AG09309 (cell line): Measurements from ENCODE around the gene SNX21.
A peak's percentile ranks its signal among the peaks of the same experiment; 100 is the strongest.

ENCODE experiments used
- DNase-seq: peaks from one replicate; pipeline ENCODE4 v3.0.0-alpha.2; 2010; ENCODE audit warnings: low read depth
- H3K4me3 ChIP-seq: 2 replicates; pipeline ENCODE4 v1.5.1; 2011; ENCODE audit warnings: mild to moderate bottlenecking, low read depth, low read length, moderate library complexity; ENCODE audit not compliant: control insufficient read depth
- CTCF ChIP-seq: IDR thresholded peaks from 2 replicates; pipeline ENCODE4 v1.5.1; 2011; ENCODE audit warnings: mild to moderate bottlenecking, low read depth, low read length, inconsistent platforms; ENCODE audit not compliant: insufficient read depth, control insufficient read depth; ENCODE audit errors: missing control alignments

Gene SNX21

DNA sequence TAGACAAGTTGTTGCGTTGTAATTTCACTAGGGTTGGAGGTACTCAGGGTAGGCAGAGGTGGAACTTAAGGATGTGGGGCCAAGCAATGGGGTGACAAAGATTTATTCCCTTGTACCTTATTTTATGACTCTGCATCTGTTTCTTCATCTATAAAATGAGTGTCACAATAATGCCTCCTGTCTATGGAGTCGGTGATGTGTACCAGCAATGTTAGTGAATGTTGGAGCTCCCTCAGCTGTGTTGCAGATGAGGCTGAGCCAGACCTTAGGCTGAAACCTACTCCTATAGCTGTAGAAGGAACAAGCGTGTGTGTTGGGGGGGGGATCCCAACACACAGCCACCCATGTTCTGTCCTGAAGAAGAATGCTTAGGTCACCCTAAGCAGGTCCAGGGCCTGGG is 16.6 kb upstream of the SNX21 start:
- H3K4me3 ChIP-seq, result no peak overlapping the region
- TF ChIP-seq CTCF, result no peak
- DNase-seq, result no peak

DNA sequence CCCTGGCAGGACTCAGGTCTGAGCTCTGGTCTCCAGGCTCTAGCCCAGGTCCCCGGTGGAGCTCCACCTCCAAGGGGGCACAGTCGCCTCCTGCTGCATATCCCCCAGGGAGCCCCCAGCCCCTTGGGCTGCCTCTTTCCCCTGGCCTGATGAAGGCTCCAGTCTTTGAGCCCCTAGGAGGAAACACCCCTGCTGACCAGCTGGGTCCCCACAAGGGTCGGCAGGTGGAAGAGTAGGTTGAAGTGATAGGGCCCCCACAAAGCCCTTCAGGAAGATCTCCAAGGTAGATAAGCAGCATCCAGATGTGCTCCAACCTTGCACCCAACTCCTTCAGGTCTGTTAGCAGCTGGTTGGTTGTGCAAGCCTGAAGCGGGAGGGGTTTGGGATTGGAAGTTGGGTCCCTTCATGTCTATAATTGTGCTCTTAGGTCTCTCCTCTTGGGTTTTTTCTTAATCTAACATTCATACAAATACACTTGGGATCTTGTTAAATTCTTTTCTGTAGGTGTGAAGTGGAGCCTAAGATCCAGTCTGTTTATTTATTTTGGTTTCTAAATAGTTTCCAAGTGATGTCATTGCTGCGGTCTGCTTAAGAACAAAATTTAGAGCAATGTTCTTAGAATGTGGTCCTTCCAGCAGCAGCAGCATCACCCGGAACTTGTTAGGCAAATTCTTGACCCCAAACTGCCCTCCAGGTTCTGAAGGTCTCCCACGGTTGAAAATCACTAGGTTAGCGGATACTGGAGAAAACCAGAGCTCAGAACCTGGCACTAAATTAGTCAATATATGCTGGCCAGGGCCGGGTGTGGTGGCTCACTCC is 16.0 kb upstream of the SNX21 start:
- peak; percentile 51 for DNase-seq
- TF ChIP-seq CTCF, result no peak
- no peak overlapping the region for H3K4me3 ChIP-seq

- no peak for TF ChIP-seq CTCF
- DNase-seq, result no peak
- no peak overlapping the region for H3K4me3 ChIP-seq
Measured at GRCh38 chr20:45818239-45818638, 15.4 kb upstream of the SNX21 start.

DNA sequence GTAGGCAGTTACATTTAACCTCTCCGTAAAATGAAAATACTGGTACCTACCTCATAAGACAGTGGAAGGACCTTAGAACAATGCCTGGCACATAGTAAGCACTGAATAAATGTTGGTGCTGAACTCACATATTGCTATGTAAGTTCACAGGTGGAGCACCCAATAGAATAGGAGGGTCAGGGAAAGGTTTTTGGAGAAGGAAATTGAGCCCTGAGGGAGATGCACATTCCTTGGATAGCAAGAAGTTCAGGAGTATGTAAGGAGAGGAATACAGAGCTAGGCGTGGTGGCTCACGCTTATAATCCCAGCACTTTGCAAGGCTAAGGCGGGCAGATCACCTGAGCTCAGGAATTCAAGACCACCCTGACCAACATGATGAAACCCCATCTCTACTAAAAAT is 14.1 kb upstream of the SNX21 start:
- H3K4me3 ChIP-seq, result no peak overlapping the region
- no peak for TF ChIP-seq CTCF
- no peak for DNase-seq

GRCh38 chr20:45821947-45822346 is 11.7 kb upstream of the SNX21 start:
- DNase-seq, result no peak
- TF ChIP-seq CTCF, result no peak
- no peak overlapping the region for H3K4me3 ChIP-seq

GRCh38 chr20:45822857-45823256 is 10.7 kb upstream of the SNX21 start:
- no peak overlapping the region for H3K4me3 ChIP-seq
- DNase-seq, result no peak
- TF ChIP-seq CTCF, result no peak
